Measurements from ENCODE around the gene MAP4.

MAP4 gene

GRCh38 chr3:47874913-47875312 is 141.3 kb downstream of the MAP4 start:
- no peak overlapping the region for H3K4me3 ChIP-seq (ENCODE audit: low read length)
- no peak for DNase-seq (ENCODE audit: low read depth, low spot score)

- DNase-seq (ENCODE audit: low read depth, low spot score) = no peak
- H3K4me3 ChIP-seq (ENCODE audit: low read length) = no peak overlapping the region
These were observed 141.8 kb downstream of the MAP4 start for GRCh38 chr3:47874438-47874837.

DNA sequence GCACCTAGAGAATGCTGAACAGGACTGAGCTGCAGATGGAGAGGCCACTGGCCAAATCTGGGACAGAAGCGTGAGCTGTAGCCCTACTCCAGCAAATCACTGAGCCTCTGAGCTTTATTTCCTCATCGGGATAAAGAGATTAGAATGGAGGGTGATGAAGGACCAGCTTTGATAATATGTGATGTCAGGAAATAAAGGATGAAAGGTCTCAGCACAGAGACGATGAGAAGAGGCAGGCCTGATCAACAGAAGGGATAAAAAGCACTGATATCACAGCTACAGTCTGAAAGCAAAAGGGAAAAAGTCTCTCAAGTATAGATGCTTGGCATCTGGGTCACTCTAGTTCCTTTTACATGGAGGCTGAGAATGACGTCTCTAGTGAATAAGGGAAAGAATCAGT is 143.3 kb downstream of the MAP4 start:
- DNase-seq (ENCODE audit: low read depth, low spot score) = no peak
- H3K4me3 ChIP-seq (ENCODE audit: low read length) = no peak overlapping the region

DNA sequence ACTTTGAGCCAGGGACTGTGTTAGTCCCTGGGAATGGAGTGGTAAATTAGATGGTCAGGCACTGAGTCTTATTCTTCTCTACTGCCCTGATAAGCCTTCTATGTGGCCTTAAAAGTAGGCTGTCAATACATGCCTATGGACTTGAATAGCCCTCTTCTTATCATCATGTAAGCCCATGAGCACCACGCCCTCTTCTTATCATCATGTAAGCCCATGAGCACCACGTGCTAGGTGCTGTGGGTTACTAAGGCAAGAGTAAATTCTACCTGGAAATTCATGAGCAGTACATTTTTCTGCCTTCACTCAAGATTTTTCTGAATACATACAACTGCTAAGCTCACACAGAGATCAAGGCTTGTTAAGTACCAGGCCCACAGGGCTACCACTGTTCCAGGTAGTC is 144.8 kb downstream of the MAP4 start:
- H3K4me3 ChIP-seq (ENCODE audit: low read length) = no peak overlapping the region
- DNase-seq (ENCODE audit: low read depth, low spot score) = no peak

GRCh38 chr3:47870702-47871260 is 145.4 kb downstream of the MAP4 start:
- DNase-seq (ENCODE audit: low read depth, low spot score) = no peak
- no peak overlapping the region for H3K4me3 ChIP-seq (ENCODE audit: low read length)

DNA sequence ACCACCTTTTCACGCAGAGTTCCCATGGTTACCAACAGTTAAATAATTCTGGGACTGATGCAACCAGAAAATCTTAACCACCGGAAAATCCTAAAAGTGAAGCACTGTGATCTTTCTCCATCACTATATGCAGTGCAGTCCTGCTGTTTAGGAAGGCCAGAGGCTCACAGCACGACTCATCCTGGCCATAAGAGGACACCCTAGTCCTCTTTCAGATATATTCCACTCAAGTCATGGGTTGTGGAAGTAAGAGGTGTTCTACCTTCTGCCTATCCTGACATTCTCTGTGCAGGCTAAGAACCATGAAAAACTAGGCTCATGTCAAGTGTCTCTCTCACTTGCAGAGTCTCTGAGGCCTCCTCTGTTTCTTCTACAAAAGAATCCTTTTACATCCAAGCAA is 146.1 kb downstream of the MAP4 start:
- no peak overlapping the region for H3K4me3 ChIP-seq (ENCODE audit: low read length)
- no peak for DNase-seq (ENCODE audit: low read depth, low spot score)

DNA sequence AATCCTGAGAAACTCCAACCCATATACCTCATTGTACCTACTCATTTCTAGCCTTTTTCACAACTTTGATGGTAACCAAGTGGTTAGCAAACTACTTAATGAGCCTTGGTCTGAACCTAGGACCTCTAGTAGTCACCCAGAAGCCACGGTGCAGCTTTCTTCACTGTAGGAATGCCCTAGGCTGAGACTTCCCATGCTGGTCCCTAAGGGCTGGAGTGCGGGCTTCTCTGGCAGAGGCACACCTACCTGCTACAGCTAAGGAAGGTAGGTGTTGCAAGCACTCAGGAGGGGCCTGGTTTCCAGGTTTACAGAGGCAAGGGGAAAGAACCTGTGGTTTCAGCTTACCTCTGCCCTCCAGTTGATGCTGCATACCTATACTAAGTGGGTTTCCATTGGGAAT is 147.9 kb downstream of the MAP4 start:
- H3K4me3 ChIP-seq (ENCODE audit: low read length) = no peak overlapping the region
- no peak for DNase-seq (ENCODE audit: low read depth, low spot score)

- DNase-seq (ENCODE audit: low read depth, low spot score) = no peak
- H3K4me3 ChIP-seq (ENCODE audit: low read length) = no peak overlapping the region
These were observed 148.7 kb downstream of the MAP4 start for GRCh38 chr3:47867451-47868044.

DNA sequence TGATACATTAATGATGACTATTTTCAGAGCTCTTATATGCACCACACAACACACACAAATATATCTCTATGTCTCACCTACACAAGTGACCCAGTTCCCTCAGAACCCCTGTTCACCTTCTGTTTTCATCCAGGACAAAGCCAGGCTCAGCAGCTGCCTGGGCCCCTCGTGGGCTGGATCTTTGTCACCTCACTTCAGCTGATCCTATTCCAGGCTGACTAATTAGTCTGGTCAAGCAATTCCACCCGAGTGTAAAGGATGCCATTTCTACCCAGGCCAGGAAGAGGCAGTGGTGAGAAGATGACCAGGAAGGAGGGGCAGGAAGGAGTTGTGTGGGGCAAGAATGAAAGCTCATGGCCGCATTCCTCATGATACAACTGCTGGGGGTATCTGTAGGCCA is 151.0 kb downstream of the MAP4 start:
- no peak overlapping the region for H3K4me3 ChIP-seq (ENCODE audit: low read length)
- DNase-seq (ENCODE audit: low read depth, low spot score) = no peak

GRCh38 chr3:47863391-47864128 is 152.7 kb downstream of the MAP4 start:
- no peak overlapping the region for H3K4me3 ChIP-seq (ENCODE audit: low read length)
- no peak for DNase-seq (ENCODE audit: low read depth, low spot score)

DNA sequence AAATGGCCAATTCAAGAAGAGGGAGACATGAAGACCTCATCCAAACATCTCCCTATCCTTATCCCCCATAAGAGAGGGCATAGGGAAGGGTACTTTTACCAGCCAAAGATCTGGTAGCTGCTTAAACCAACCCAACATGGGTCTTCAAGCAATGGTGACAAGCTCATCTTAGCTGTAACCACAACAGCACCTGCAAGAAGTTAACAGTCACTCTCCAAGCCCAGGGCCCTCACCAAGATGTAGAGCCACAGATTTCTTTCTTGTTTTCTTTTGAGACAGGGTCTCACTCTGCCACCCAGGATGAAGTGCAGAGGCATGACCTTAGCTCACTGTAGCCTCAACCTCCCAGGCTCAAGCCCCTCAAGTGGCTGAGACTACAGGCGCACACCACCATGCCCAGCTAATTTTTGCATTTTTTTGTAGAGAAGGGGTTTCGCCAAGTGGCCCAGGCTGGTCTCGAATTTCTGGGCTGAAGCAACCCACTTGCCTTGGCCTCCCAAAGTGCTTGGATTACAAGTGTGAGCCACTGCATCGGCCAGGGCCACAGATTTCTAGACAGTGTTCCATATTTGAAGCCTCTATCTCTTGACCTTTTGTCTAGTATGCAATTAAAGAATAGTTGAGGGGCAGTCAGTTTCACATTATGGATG is 156.1 kb downstream of the MAP4 start:
- peak; percentile 69 for DNase-seq (ENCODE audit: low read depth, low spot score)
- H3K4me3 ChIP-seq (ENCODE audit: low read length) = no peak overlapping the region

DNA sequence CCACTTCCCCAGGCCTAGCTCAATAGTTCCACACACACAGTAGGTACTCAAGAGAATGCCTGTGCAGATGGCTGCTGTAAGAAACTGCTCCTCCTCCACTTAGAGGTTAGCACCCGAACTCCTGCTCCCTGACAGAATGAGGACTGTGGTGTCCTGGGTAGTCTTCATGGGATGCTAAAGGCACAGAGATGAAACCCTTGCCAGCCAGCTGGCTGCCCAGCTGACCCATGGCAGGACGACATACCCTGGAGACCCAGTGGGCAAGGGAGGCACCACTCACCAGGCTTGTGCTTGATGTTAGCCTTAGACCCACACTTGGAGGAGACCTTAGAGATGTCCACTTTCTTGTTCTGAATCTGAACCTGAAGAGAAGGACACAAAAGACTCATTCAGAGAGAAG is 159.1 kb downstream of the MAP4 start:
- no peak for DNase-seq (ENCODE audit: low read depth, low spot score)
- H3K4me3 ChIP-seq (ENCODE audit: low read length) = no peak overlapping the region

GRCh38 chr3:47856669-47857068 is 159.5 kb downstream of the MAP4 start:
- DNase-seq (ENCODE audit: low read depth, low spot score) = no peak

GRCh38 chr3:47855461-47856383 is 160.5 kb downstream of the MAP4 start:
- no peak for DNase-seq (ENCODE audit: low read depth, low spot score)
- no peak overlapping the region for H3K4me3 ChIP-seq (ENCODE audit: low read length)

More at GRCh38 chr3:47856669-47857068, 159.5 kb downstream of the MAP4 start:
- no peak overlapping the region for H3K4me3 ChIP-seq (ENCODE audit: low read length)

DNA sequence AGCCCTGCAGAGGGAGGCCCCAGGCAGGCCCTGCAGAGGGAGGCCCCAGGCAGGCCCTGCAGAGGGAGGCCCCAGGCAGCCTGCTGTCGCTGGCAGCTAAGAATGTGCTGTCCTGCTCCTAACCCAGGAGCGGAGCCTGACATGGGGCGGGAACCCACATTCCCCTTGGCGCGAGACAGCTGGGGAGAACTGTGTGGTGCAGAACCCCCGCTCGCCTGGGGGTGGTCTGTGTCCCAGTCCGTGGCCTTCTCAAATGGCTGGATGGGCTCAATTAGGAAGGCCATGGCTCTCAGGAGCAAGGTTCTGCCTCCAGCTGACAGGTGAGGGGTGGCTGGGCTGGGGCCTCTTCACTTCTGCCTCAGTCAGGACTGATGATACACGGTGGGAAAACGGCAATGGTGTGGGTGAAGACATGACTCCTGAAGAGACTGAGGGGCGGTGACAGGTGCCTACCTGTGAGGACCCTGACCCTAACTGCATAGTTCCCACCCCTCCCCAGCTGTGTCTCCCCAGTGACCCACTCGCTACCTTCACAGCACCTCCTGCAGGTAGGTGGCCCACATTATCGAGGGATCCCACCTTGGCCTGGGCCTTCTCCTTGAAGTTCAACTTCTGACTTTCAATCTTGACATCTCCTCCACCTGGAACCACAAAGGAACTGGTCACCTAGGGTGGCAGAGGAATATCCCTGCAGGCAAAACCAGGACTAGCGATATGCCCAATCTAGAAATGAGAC is 161.3 kb downstream of the MAP4 start:
- H3K4me3 ChIP-seq (ENCODE audit: low read length) = no peak overlapping the region
- DNase-seq (ENCODE audit: low read depth, low spot score) = no peak

- DNase-seq (ENCODE audit: low read depth, low spot score) = no peak
- H3K4me3 ChIP-seq (ENCODE audit: low read length) = no peak overlapping the region
These were observed 161.9 kb downstream of the MAP4 start for GRCh38 chr3:47854267-47854666.

DNA sequence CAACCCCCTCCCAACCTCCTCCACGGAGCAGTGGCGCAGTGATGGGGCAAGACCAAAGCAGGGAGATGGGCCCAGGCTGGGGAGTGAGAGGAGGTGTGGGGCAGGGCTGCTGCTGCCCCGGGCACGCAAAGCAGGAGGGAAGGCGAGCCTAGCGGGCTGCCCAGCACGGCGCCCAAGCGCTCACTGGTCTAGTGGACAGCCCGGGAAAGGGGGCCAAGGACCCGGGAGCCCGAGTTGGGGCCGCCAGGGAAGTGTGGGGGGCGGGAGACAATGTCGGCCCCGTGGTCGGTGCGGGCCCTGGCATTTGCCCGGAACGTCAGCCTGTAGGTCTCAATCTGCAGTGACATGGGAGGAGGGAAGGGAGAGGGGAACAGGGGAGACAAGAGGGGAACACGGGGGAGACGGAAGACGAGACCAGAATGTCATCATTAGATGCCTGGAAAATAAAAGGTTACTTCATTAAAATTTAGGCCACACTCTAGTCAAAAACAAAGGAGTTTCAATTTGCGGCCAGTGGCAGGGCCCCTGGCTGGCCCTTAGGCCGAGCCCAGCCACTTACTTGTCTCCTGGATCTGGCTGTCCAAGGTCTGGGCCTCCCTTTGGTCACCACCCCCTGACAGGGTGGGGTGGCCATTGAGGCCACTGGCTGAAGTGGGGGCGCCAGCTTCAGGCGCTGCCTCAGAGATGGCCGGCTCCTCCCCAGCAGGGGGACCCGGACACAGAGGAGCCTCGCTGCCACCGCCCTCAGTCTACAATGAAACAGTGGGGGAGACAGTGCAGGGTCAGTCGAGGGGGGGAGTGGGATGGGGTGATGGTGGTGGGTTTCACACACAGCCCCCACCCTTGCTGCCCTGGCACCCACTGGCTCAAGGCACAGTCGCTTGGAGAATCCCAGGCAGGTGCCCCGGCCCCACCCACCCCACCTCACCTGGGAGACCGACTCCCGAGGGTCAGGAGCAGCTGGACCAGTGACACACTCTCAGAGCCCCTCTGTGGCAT is 163.3 kb downstream of the MAP4 start:
- DNase-seq (ENCODE audit: low read depth, low spot score) = no peak
- H3K4me3 ChIP-seq (ENCODE audit: low read length) = no peak overlapping the region

Data from Jurkat, Clone E6-1 (cell line).